ENCODE measurements around the gene NR0B2. TPM values are rescaled to one million over a fixed set of nuclear protein-coding genes. Genes with fewer than 3 reads are reported as not detected.
A peak's percentile ranks its signal among the peaks of the same experiment; 100 is the strongest.

NR0B2 gene
- total and polyA plus RNA-seq, 10 of the 15 experiments (the other 5 are each of a cell fraction or from before 2014, with no cell fraction given) = not detected

DNA sequence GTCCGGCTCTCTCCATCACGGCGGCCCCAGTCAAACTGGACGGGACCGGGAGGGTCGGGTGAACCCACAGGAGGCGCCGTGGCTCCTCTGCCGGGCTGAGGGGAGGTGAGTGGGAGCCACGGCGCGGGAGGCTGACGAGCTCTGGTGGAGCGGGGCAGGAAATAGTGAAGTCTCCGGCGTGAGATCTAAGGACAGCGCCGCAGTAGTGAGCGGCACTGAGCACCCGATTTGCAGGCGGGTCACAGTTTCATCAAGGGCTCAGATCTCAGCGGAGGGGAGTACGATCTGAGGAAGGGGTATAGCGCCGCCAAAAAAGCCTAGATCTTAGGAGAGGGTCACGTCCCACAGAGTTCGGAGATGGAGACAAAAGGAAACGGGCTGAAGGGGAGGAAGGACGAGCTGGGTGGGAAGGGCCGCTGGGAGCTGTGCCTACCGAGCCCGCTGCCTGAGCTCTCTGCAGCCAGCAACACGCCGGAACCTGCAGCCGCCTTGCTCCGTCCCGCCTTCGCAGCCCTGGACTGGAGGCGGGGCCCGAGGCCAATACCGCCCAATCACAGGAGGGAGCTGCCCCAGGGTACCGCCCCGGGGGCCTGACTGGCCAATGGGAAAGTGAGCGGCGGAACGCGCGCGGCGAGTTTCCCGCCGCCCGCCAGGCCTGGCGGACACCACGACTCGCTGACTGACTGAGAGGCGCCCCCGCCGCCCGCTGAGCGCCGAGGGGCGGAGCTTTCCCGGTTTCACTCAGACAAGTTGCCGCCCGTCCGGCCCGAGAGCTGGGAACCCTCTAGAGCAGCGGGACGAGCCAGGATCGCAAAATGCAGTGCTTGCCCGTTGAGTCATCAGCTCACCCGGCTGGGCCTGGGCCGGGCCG lies 48.9 kb downstream of the NR0B2 start (continued):
- no peak for TF ChIP-seq ZNF592 (IDR thresholded peaks at IDR 0.05)
- peak; percentile 60 for TF ChIP-seq FOS (IDR thresholded peaks at IDR 0.05; ENCODE audit: borderline replicate concordance, extremely low read depth, insufficient read length)
- no peak for TF ChIP-seq PAX8 (IDR thresholded peaks at IDR 0.05)
- TF ChIP-seq, protein P1, sequence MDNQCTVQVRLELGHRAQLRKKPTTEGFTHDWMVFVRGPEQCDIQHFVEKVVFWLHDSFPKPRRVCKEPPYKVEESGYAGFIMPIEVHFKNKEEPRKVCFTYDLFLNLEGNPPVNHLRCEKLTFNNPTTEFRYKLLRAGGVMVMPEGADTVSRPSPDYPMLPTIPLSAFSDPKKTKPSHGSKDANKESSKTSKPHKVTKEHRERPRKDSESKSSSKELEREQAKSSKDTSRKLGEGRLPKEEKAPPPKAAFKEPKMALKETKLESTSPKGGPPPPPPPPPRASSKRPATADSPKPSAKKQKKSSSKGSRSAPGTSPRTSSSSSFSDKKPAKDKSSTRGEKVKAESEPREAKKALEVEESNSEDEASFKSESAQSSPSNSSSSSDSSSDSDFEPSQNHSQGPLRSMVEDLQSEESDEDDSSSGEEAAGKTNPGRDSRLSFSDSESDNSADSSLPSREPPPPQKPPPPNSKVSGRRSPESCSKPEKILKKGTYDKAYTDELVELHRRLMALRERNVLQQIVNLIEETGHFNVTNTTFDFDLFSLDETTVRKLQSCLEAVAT (IDR thresholded peaks at IDR 0.05) = peak; percentile 13; the same call in 1 of the 2 replicates
- no peak for TF ChIP-seq KDM1A (IDR thresholded peaks at IDR 0.05; ENCODE audit: borderline replicate concordance)
- TF ChIP-seq ESRRA (IDR thresholded peaks at IDR 0.05; ENCODE audit: low read length) = no peak
- peak; percentile 38 for TF ChIP-seq CREM (IDR thresholded peaks at IDR 0.05; ENCODE audit: low read depth)
- TF ChIP-seq ZNF217 (IDR thresholded peaks at IDR 0.05) = no peak
- TF ChIP-seq SUZ12 (IDR thresholded peaks at IDR 0.05; ENCODE audit: unreplicated experiment) = no peak
- TF ChIP-seq, protein P2, sequence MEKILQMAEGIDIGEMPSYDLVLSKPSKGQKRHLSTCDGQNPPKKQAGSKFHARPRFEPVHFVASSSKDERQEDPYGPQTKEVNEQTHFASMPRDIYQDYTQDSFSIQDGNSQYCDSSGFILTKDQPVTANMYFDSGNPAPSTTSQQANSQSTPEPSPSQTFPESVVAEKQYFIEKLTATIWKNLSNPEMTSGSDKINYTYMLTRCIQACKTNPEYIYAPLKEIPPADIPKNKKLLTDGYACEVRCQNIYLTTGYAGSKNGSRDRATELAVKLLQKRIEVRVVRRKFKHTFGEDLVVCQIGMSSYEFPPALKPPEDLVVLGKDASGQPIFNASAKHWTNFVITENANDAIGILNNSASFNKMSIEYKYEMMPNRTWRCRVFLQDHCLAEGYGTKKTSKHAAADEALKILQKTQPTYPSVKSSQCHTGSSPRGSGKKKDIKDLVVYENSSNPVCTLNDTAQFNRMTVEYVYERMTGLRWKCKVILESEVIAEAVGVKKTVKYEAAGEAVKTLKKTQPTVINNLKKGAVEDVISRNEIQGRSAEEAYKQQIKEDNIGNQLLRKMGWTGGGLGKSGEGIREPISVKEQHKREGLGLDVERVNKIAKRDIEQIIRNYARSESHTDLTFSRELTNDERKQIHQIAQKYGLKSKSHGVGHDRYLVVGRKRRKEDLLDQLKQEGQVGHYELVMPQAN (conservative IDR thresholded peaks at IDR 0.05) = peak; percentile 39
- no peak for TF ChIP-seq USF1 (IDR thresholded peaks at IDR 0.05; ENCODE audit: borderline replicate concordance, extremely low read length, insufficient read depth, low read depth, low read length)
- no peak for TF ChIP-seq STAT1 (conservative IDR thresholded peaks at IDR 0.05)
- TF ChIP-seq MEF2A (IDR thresholded peaks at IDR 0.05; ENCODE audit: insufficient read depth, low read depth, low read length) = no peak
- no peak for TF ChIP-seq RAD21 (IDR thresholded peaks at IDR 0.05; ENCODE audit: insufficient read depth, low read depth, low read length)
- TF ChIP-seq NBN (IDR thresholded peaks at IDR 0.05) = peak; percentile 24; the same call in 1 of the 2 replicates
- peak; percentile 74 for TF ChIP-seq RFX5 (IDR thresholded peaks at IDR 0.05; ENCODE audit: low read depth, low read length)
- no peak for TF ChIP-seq CEBPB (IDR thresholded peaks at IDR 0.05; ENCODE audit: borderline replicate concordance in 1 of 2, low read depth in 2 of 2, low read length in 2 of 2)
- no peak for TF ChIP-seq ZZZ3 (IDR thresholded peaks at IDR 0.05; ENCODE audit: control insufficient read depth, insufficient read length, low read depth)
- no peak for TF ChIP-seq ZBED1 (IDR thresholded peaks at IDR 0.05; ENCODE audit: borderline replicate concordance)
- peak; percentile 93 for TF ChIP-seq CHD2 (IDR thresholded peaks at IDR 0.05; ENCODE audit: borderline replicate concordance, low read depth, low read length)
- TF ChIP-seq TCF3 (IDR thresholded peaks at IDR 0.05; ENCODE audit: borderline replicate concordance, insufficient read depth, low read depth, low read length) = peak; percentile 69; the same call in 1 of the 2 replicates
- peak; percentile 85 for TF ChIP-seq TAF1 (IDR thresholded peaks at IDR 0.05; ENCODE audit: borderline replicate concordance, low read depth, low read length)
